Hematopoietic multipotent progenitor cell treated with erythropoietin and hydrocortisone succinate and interleukin-3 and kit ligand, for 17 days (in vitro differentiated cells): ENCODE results near the gene ALCAM.
"Not testable (repeated sequence)": the region's sequence is repeated elsewhere in the genome, so short reads cannot be mapped to it uniquely, and the experiment has no call there.

Experiments
- DNase-seq: peaks from one replicate; pipeline ENCODE4 v3.0.0-alpha.2; 2015; ENCODE audit warnings: low spot score

Gene ALCAM

DNA sequence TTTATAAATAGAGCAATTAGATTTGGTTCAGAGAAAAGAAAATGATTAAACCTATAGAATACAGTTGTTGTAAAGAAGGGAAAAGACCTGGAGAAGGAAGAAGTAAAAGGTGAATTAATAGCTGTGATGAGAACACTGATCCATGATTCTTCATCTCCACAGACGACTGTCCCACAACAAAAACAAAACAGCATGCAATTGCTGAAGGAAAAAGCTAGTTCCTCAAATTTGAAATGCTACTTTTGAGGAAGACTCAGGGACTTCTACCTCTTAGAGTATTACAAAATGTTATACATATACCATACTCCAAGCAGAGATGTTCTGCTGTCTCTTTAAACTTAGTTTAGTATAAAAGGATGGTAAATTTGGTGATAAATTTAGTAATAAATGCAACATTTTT, 21.5 kb downstream of the ALCAM start:
- DNase-seq: no peak

- not testable (repeated sequence) for DNase-seq
Measured at GRCh38 chr3:105389759-105390158, 23.1 kb downstream of the ALCAM start.

DNA sequence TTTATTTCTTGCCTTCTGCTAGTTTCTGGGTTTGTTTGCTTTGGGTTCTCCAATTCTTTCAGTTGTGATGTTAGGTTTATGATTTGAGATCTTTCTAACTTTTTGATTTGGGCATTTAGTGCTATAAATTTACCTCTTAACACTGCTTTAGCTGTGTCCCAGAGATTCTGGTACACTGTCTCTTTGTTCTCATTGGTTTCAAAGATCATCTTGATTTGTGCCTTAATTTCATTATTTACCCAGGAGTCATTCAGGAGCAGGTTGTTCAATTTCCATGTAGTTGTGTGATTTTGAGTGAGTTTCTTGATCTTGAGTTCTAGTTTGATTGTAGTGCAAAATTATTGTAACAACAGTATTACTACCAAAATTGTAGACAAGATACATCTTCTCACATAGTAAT, 25.9 kb downstream of the ALCAM start:
- DNase-seq: not testable (repeated sequence)

DNA sequence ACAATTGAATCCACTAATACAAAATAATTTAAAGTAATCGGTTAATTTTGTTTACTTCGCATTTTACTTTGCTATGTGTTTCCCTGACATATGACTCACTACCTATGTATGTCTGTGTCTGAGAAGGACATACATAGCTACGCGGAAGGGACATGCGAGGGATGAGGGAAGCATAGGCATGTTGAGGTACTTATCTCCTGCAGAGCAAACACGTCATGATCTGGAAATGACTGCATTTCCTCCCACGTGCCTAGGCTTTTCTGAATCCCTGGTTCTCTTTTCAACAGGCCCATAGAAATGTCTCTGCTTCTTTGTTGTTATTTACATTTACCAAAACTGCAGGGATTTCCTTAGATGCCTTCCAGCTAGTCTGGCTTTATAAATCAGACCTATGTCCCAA, 27.5 kb downstream of the ALCAM start:
- DNase-seq: no peak

DNA sequence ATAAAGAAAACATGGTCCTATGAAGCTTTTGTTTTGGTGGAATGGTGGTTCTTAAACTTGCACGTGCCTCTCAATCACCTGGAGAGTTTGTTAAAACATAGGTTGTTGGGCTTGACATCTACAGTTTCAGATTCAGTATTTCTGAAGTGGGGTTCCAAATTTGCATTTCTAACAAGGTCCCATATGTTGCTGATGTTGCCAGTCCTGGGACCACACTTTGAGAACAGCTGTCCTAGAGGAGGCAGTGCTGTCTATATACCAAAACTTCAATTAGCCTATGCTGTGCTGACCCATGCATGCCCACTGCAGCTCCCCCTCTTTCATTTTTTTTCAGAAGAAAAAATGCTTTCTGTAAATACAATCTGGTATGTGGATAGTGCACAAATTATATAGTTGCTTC, 31.3 kb downstream of the ALCAM start:
- no peak for DNase-seq

- DNase-seq: no peak
Measured at GRCh38 chr3:105398437-105398836, 31.7 kb downstream of the ALCAM start.

DNA sequence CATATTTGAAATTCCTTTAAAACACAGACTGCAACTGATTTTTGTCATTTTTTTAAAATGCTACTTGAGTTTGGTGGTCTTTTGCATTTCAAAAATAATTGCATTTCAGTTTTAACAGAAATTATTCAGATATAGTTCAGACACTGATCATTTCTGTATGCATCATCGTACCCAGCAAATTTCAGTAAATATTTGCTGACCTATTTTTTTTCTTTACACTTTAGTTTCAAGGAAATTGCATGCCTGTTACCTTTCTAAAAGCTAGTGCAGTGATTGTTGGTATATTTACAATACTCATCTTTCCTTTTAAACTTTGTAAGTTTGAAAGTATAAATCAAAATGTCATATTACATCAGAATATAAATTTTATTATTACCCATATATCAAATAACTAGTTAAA, 32.4 kb downstream of the ALCAM start:
- DNase-seq: no peak

GRCh38 chr3:105399611-105400010, 32.9 kb downstream of the ALCAM start:
- DNase-seq: no peak

DNA sequence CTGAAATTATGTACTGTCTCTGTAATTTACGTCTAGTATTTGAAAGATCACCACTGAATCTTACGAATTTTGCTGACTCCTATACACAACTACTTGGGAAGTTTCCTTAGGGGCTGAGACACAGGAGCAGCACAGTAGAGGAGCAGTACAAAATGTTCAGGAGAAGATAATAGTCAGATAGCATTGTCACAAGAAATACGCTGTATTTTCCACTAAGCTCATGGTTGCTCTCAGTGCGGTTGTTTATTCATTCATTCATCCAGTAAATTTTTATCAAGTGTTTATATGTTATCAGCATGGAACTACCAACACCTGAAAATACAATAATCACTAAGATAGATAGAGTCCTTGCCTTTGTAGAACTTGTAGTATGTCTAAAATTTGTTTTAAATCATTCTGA, 34.5 kb downstream of the ALCAM start:
- DNase-seq: no peak

- DNase-seq: no peak
Measured at GRCh38 chr3:105401691-105402149, 35.0 kb downstream of the ALCAM start.

GRCh38 chr3:105402287-105402801, 35.6 kb downstream of the ALCAM start:
- DNase-seq: no peak

DNA sequence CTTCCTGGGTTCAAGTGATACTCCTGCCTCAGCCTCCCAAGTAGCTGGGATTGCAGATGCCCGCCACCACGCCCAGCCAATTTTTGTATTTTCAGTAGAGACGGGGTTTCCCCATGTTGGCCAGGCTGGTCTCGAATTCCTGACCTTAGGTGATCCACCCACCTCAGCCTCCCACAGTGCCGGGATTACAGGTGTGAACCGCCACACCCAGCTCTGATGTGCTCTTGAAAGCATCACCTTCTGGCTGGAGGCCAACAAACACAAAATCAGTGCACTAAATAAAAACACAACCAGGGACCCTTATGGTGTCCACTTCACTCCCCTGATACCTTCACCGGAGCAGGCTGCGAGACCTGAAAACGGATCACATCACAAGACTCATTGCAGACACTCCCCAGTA, 36.3 kb downstream of the ALCAM start:
- DNase-seq: not testable (repeated sequence)

GRCh38 chr3:105406268-105406667, 39.6 kb downstream of the ALCAM start:
- no peak for DNase-seq

DNA sequence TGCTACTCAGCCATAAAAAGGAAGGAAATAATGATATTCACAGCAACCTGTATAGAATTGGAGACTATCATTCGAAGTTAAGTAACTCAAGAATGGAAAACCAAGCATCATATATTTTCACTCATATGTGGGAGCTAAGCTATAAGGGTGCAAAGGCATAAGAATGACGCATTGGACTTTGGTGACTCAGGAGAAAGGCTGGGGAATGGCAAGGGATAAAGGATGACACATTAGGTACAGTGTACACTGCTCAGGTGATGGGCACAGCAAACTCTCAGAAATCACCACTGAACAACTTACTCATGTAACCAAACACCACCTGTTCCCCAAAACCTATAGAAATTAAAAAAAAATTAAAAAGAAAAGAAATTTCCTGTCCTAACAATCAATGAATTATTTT, 42.7 kb downstream of the ALCAM start:
- no peak for DNase-seq

GRCh38 chr3:105413343-105413887, 46.7 kb downstream of the ALCAM start:
- DNase-seq: no peak

GRCh38 chr3:105414841-105415240, 48.1 kb downstream of the ALCAM start:
- no peak for DNase-seq

DNA sequence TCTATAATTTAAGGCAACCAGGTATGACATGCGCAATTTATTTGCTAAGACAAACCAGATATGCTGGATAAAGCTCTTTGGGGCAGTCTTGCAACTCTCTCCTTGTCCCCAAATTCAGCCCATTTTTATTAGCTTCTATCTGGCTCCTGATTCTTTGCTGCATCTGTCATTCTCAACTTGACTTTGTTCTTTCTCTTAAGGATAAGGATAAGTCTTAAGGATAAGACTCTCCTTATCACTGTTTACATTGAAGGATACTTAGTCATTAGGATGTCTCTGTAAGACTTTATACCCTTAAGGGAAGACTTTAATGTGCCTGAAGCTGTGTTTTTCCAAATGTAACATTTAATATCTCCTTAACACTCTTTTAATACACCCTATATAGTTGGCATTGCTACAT, 49.2 kb downstream of the ALCAM start:
- no peak for DNase-seq

DNA sequence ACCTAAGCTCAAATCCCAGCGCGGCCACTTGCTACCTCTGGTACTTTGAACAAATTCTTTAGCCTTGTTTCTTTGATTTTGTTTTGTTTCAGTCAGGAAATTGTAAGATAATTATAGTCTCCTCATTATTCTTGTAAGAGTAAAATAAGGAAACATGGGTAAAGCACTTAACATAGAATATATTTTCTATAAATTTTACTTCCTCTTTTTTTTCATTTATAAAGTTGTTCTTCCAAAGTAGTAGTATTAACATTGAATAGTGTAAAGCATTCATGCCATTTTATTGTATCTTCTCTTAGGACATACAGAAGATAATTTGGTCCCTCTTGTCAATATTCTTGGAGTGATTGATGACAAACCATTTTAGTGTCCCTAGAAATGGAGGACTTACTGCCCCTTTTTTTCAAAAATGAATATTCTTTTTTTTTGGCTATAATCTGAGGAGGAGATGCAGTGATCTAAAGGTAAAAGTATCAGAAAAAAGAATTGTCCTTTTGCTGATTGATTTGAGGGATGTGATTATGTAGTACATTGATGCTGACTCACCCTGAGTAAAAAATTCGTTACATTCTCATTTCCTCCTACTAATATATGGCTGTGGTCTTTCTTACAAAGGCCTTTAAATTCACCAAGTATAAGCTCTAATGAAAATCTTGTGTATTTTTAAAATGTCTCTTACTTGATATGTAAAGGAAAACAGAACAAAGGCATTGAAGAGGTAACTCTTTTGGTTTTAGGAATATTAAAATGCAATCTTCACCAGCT, 51.0 kb downstream of the ALCAM start:
- no peak for DNase-seq

DNA sequence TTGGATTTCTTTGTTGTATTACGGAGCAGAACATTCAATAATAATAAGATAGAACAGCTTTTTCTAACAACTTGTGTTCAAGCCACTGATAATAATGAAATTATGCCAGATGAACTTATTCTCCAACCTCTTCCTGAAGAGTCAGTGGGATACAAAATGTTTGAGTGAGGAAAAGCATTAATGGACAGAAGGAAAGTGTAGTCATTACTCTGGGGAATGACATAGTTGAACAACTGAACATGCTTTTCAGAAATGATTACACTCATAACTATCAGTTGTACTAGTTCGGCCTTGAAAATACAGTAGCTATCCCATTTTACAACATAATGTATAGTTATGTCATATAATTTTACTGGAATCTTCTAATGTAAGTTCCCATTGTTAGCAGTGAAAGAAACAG, 55.9 kb downstream of the ALCAM start:
- DNase-seq: no peak

- no peak for DNase-seq
Measured at GRCh38 chr3:105423397-105423796, 56.7 kb downstream of the ALCAM start.

DNA sequence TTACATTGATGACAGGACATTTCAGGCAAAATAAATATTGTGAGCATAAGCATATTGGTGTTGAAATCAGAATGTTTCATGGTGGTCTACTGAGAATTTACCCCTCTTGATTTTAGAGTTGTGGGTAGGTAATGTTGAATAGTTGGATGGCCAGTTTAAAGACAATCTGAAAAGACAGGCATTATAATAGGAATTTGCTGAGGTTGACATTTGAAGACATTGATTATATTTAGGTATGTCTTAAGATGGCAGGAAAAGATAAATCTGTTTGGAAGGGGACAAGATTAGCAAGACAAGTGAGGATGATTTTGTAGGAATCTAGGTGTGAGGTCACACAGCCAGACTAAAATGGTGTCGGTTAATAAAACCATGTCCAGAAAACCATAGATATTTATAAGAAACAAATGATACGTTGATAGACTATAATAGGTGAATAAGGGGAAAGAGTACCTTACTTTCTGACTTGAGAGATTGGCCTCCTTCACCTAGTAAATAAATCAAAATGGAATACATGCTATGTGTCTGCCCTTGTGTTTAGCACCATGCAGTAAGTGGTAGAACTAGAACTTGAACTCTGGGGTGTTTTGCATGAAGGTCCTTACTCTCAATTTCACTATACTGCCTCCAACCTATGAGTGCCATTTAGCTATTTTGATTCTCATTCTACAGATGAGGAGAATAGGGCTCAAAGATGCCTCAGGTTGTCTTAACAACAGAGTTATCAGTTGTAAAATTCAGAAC, 57.9 kb downstream of the ALCAM start:
- no peak for DNase-seq

DNA sequence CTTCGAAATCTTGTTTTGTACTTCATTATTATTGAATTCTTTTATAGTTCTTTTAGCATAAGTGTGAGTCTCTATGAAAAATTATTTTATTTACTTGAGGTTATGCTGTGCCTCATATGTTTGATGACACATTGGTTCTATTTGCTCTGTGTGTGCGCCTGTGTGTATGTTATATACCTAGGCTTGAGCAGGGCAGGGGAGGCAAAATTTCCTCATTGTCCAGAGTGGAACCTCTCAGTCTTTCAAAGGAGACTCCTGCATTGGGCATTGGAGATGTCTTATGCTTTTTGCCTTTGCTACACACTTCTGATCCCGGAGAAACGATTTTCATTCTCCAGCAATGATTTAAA, 58.4 kb downstream of the ALCAM start:
- DNase-seq: no peak

DNA sequence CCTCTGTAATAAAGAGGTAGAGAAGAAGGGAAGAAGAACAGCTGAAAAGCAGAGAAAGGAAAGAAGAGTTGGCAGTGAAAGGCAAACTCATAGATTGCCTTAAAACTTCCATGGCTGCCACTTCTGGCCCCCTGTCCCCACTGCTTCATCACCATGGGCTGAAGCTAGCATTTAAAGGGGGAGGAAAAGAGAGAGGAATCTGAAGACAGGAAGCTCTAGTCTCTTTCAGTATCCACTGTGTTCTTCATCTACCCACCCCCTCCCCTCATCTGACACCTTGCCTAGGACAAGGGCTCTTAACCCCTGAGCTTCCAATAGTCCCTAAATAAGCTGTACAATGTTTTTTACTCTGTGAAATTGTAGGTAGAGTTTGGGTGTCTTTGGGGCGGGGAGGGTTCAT, 60.6 kb downstream of the ALCAM start:
- no peak for DNase-seq
